T47D (cell line): ENCODE results near the gene PLA2G6.

Experiments used
- DNase-seq, 2 experiments: peaks; one replicate each; pipeline versions ENCODE4 v3.0.0 to v3.0.0-alpha.2; 2011 to 2012; ENCODE audit warnings: low read depth in 1 of 2, low spot score in 1 of 2
- JUND ChIP-seq: IDR thresholded peaks from 2 replicates; pipeline ENCODE4 v1.6.1; 2012; ENCODE audit warnings: low read depth
- in situ Hi-C: cut with HindIII; loops from 2 replicates; pipeline ENCODE4 v1.10.0; 2016; ENCODE audit warnings: low sequenced_read_pairs, low pct_unique_long_range_greater_than_20kb

The PLA2G6 gene

GRCh38 chr22:38065539-38065938 is 116.1 kb downstream of the PLA2G6 start:
- in situ Hi-C loops: no loop called here
- DNase-seq: no peak
- TF ChIP-seq JUND: no peak

- no peak for TF ChIP-seq JUND
- in situ Hi-C loops: no loop called here
- DNase-seq: no peak
Observed at GRCh38 chr22:38062791-38063190, 118.8 kb downstream of the PLA2G6 start.
